ENCODE measurements around the gene GTF2B. TPM values are rescaled to one million over a fixed set of nuclear protein-coding genes. Genes with fewer than 3 reads are reported as not detected.
A peak's percentile ranks its signal among the peaks of the same experiment; 100 is the strongest.
"Not testable (repeated sequence)": the region's sequence is repeated elsewhere in the genome, so short reads cannot be mapped to it uniquely, and the experiment has no call there.

GTF2B gene
- total RNA-seq, 5 donors from 2014 or later (not counting 1 experiment from before 2014, with no cell fraction given), result 34.2 to 54.5 (median 38.7) TPM

DNA sequence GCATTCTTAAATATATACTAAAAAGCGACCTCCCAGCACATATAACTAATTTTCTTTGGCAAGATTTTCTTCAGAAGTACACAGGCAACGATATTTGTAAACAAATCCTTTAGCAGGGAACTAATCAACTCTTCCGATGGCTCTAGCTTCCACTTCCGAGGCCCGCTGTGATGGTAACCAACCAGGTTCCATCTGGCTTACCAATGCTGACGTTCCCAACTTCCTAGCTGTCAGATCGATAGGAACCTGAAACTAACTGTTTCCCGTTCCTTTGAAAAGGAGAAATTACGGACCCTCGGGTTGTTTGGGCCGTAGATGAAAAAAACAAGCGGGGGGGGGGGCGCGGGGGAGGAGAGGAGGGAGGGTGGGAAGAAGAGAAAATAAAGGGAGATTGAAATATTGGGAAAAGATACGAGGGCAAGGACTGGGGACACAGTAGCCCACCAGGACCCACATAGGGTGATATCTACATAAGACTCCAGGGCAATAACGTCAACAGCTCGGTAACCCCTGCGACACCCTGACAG, 513 bp downstream of the GTF2B start:
- Histone ChIP-seq H3K9me3 (no peaks in the 10 kb centered on the region), H3K27ac (ENCODE audit: low read length) (peak overlapping the region; percentile 86), H3K4me3 (ENCODE audit: control insufficient read depth in 1 of 2, extremely low read depth in 1 of 2, low read length in 1 of 2) (peak overlapping the region; percentile 94 to 100), H3K36me3 (ENCODE audit: control insufficient read depth in 2 of 2, extremely low read depth in 1 of 2, insufficient read depth in 1 of 2, low read length in 1 of 2) (peaks cover 0 to 15% of the 10 kb centered on the region in 2 donors), H3K27me3 (replicated peaks in 1 of 2; ENCODE audit: control insufficient read depth in 2 of 2, extremely low read depth in 1 of 2, insufficient read depth in 2 of 2, low read length in 1 of 2) (no peaks in the 10 kb centered on the region), H3K4me1 (ENCODE audit: control insufficient read depth in 1 of 2, extremely low read depth in 1 of 2, insufficient read depth in 2 of 2, low read length in 2 of 2) (peaks cover 14 to 22% of the 10 kb centered on the region in 2 experiments)
- H3K4me3 Mint-ChIP-seq, result peak overlapping the region; percentile 86 to 99 (median 97)
- 0% methylated on average over 8 of the region's 18 CpGs for WGBS (ENCODE audit: insufficient coverage)
- no peaks in the 10 kb centered on the region for H3K27me3 Mint-ChIP-seq
- peak overlapping the region; percentile 93 to 98 for H3K27ac Mint-ChIP-seq
- H3K4me1 Mint-ChIP-seq, result peaks cover 44 to 50% (median 49%) of the 10 kb centered on the region in 3 donors
- H3K9me3 Mint-ChIP-seq, result no peaks in the 10 kb centered on the region
- ChIA-PET CTCF (interaction anchor here in 1 of 2 donors (0.5 to 5.6 kb wide), 4 partner anchors 13 to 1977 kb away, joined by 3 to 59 read pairs (median 3); partner anchors contain the start of gene HS2ST1), POLR2A (interaction anchor here (0.5 to 2.1 kb wide), 16 partner anchors 10 to 1561 kb away, joined by 3 to 11 read pairs (median 6); partner anchors contain the start of genes GBP1 (in 1 of the 2), GBP3 (in 1 of the 2) and PKN2 (in 1 of the 2))
- peak in 14 of 35 experiments; percentile 5 to 61 (median 16) for DNase-seq
- ATAC-seq (replicated peaks in 1 of 4), result peak in 3 of 4 experiments; percentile 24 to 53 (median 48)
- peaks cover 9% of the 10 kb centered on the region for H3K36me3 Mint-ChIP-seq

DNA sequence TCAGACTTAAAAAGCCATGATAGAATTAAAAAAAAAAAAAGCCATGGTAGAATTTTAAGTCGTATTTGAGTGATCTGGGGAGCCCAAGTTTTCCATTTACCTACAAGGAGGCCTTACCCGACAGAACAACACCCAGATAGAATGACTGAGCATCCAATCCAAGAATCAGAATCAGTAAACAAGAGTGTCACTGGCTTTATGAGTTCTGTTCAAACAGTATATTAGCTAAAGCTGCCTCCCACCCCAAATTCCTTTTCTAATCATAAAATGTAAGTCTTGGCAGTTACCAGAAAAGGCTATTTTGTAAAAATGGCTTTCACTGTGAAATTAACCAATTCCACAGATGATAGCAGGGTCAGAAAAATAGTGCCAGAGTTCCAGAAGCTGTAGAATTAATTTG, 1.2 kb downstream of the GTF2B start:
- H3K4me1 Mint-ChIP-seq, result peaks cover 45 to 50% (median 50%) of the 10 kb centered on the region in 3 donors
- 17% methylated on average over 1 of the region's 2 CpGs for WGBS (ENCODE audit: insufficient coverage)
- Histone ChIP-seq H3K4me1 (ENCODE audit: control insufficient read depth in 1 of 2, extremely low read depth in 1 of 2, insufficient read depth in 2 of 2, low read length in 2 of 2) (peaks cover 14 to 22% of the 10 kb centered on the region in 2 experiments), H3K36me3 (ENCODE audit: control insufficient read depth in 2 of 2, extremely low read depth in 1 of 2, insufficient read depth in 1 of 2, low read length in 1 of 2) (peaks cover 0 to 19% of the 10 kb centered on the region in 2 donors), H3K27me3 (replicated peaks in 1 of 2; ENCODE audit: control insufficient read depth in 2 of 2, extremely low read depth in 1 of 2, insufficient read depth in 2 of 2, low read length in 1 of 2) (no peaks in the 10 kb centered on the region), H3K4me3 (ENCODE audit: control insufficient read depth in 1 of 2, extremely low read depth in 1 of 2, low read length in 1 of 2) (peak overlapping the region; percentile 94 to 100), H3K27ac (ENCODE audit: low read length) (peak overlapping the region; percentile 86), H3K9me3 (no peaks in the 10 kb centered on the region)
- DNase-seq (no peak), ATAC-seq (replicated peaks in 1 of 4) (no peak)
- ChIA-PET CTCF (interaction anchor here in 1 of 2 donors (5.6 kb wide), 1 partner anchor 12 kb away, joined by 59 read pairs; no protein-coding TSS in a partner anchor), POLR2A (interaction anchor here (0.6 to 2.1 kb wide), 5 partner anchors 12 to 230 kb away, joined by 3 to 10 read pairs (median 7); no protein-coding TSS in a partner anchor)
- H3K27me3 Mint-ChIP-seq, result no peaks in the 10 kb centered on the region
- peaks cover 9% of the 10 kb centered on the region for H3K36me3 Mint-ChIP-seq
- peak overlapping the region; percentile 86 to 99 (median 97) for H3K4me3 Mint-ChIP-seq
- H3K27ac Mint-ChIP-seq, result peak overlapping the region; percentile 93 to 98
- H3K9me3 Mint-ChIP-seq, result no peaks in the 10 kb centered on the region

DNA sequence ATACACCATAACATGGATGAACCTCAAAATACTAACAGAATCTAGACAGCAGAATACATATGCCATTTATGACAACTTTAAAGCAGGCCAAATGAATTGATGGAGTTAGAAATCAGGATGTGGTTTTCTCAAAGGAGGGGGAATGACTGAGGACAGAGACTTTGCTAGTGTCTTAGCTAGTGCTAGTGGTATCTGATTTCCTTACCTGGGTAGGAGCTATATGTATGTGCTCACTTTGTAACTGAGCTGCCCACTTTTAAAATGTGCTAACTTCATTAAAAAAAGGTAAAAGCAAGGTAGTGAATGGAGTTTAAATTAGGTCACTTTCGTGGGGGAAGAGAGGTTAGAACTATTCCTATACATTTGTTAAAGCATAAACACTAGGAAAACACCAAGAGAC, 2.6 kb downstream of the GTF2B start:
- DNase-seq (peak in 1 of 35 experiments; percentile 50), ATAC-seq (replicated peaks in 1 of 4) (peak; percentile 15 to 44 (median 36))
- POLR2A ChIA-PET, result interaction anchor here (0.6 to 1.2 kb wide), 7 partner anchors 9 to 1845 kb away, joined by 3 to 6 read pairs (median 4); no protein-coding TSS in a partner anchor
- peak overlapping the region; percentile 60 to 86 (median 62) for H3K4me3 Mint-ChIP-seq
- peaks cover 58 to 62% (median 58%) of the 10 kb centered on the region in 3 donors for H3K4me1 Mint-ChIP-seq
- peak overlapping the region; percentile 67 to 75 for H3K27ac Mint-ChIP-seq
- H3K36me3 ChIP-seq (ENCODE audit: control insufficient read depth in 2 of 2, extremely low read depth in 1 of 2, insufficient read depth in 1 of 2, low read length in 1 of 2), result peaks cover 0 to 31% of the 10 kb centered on the region in 2 donors
- no peaks in the 10 kb centered on the region for H3K9me3 ChIP-seq
- H3K27me3 Mint-ChIP-seq, result no peaks in the 10 kb centered on the region
- H3K4me3 ChIP-seq (ENCODE audit: control insufficient read depth in 1 of 2, extremely low read depth in 1 of 2, low read length in 1 of 2), result no peak overlapping the region
- H3K4me1 ChIP-seq (ENCODE audit: control insufficient read depth in 1 of 2, extremely low read depth in 1 of 2, insufficient read depth in 2 of 2, low read length in 2 of 2), result peaks cover 14 to 22% of the 10 kb centered on the region in 2 experiments
- peaks cover 13% of the 10 kb centered on the region for H3K36me3 Mint-ChIP-seq
- H3K9me3 Mint-ChIP-seq, result no peaks in the 10 kb centered on the region
- peak overlapping the region; percentile 21 for H3K27ac ChIP-seq (ENCODE audit: low read length)
- H3K27me3 ChIP-seq (replicated peaks in 1 of 2; ENCODE audit: control insufficient read depth in 2 of 2, extremely low read depth in 1 of 2, insufficient read depth in 2 of 2, low read length in 1 of 2), result no peaks in the 10 kb centered on the region
- CTCF ChIA-PET, result interaction anchor here (0.5 to 5.6 kb wide), 3 partner anchors 11 to 1125 kb away, joined by 3 to 59 read pairs (median 20); no protein-coding TSS in a partner anchor
- WGBS (ENCODE audit: insufficient coverage), result no CpG with 5 or more reads among the region's 1 CpG

DNA sequence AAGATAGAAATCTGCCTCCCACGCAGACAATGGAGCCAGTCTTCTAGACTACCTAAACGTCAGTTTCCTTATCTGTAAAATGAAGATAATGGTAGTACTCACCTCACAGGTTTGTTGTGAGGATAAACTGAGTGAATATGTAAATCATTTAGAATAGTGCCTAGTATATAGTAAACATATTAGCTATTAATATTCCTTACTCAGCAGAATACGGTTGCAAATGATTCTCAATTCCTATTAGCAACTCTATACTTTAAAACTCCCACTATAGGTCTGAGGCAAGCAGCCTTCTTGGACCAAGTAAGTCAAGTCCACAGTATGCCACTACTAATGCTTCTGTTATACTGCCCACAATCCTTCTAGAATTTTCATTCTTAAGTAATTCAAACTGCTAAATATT, 5.4 kb downstream of the GTF2B start:
- no peak overlapping the region for H3K27ac Mint-ChIP-seq
- H3K9me3 Mint-ChIP-seq, result no peaks in the 10 kb centered on the region
- no peak overlapping the region for H3K4me3 Mint-ChIP-seq
- no peaks in the 10 kb centered on the region for H3K27me3 Mint-ChIP-seq
- no peaks in the 10 kb centered on the region for H3K27me3 ChIP-seq (replicated peaks in 1 of 2; ENCODE audit: control insufficient read depth in 2 of 2, extremely low read depth in 1 of 2, insufficient read depth in 2 of 2, low read length in 1 of 2)
- peaks cover 0 to 47% of the 10 kb centered on the region in 2 donors for H3K36me3 ChIP-seq (ENCODE audit: control insufficient read depth in 2 of 2, extremely low read depth in 1 of 2, insufficient read depth in 1 of 2, low read length in 1 of 2)
- H3K4me1 Mint-ChIP-seq, result peaks cover 72 to 78% (median 77%) of the 10 kb centered on the region in 3 donors
- no peak overlapping the region for H3K27ac ChIP-seq (ENCODE audit: low read length)
- no CpG with 5 or more reads among the region's 3 CpGs for WGBS (ENCODE audit: insufficient coverage)
- CTCF ChIA-PET, result interaction anchor here in 1 of 2 donors (0.6 to 4.4 kb wide), 3 partner anchors 9 to 994 kb away, joined by 3 to 20 read pairs (median 4); no protein-coding TSS in a partner anchor
- ATAC-seq (replicated peaks in 1 of 4), result no peak
- no peaks in the 10 kb centered on the region for H3K9me3 ChIP-seq
- H3K4me1 ChIP-seq (ENCODE audit: control insufficient read depth in 1 of 2, extremely low read depth in 1 of 2, insufficient read depth in 2 of 2, low read length in 2 of 2), result peaks cover 19 to 23% of the 10 kb centered on the region in 2 experiments
- no peak for DNase-seq
- H3K4me3 ChIP-seq (ENCODE audit: control insufficient read depth in 1 of 2, extremely low read depth in 1 of 2, low read length in 1 of 2), result no peak overlapping the region
- H3K36me3 Mint-ChIP-seq, result peaks cover 29% of the 10 kb centered on the region
- POLR2A ChIA-PET, result interaction anchor here in 1 of 2 donors (0.6 kb wide), 1 partner anchor 8 kb away, joined by 3 read pairs; no protein-coding TSS in a partner anchor

DNA sequence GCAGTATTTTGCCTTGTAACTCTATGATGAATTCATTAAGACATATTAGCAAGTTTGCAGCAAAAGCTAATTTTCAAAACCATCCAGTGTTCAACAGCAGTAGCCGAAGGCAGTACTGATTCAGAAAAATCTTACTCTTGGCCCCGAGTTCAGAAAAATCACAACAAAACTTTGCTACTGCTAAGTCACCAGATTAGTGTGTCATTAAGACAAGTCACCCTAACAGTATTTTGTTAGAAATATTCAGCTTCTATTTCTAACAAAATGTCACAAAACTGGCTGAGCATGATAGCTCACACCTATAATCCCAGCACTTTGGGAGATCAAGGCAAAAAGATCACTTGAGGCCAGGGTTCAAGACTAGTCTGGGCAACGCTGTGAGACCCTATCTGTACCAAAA, 8.2 kb downstream of the GTF2B start:
- Histone ChIP-seq H3K27ac (ENCODE audit: low read length) (no peak overlapping the region), H3K4me1 (ENCODE audit: control insufficient read depth in 1 of 2, extremely low read depth in 1 of 2, insufficient read depth in 2 of 2, low read length in 2 of 2) (peaks cover 2 to 12% of the 10 kb centered on the region in 2 experiments), H3K9me3 (no peaks in the 10 kb centered on the region), H3K36me3 (ENCODE audit: control insufficient read depth in 2 of 2, extremely low read depth in 1 of 2, insufficient read depth in 1 of 2, low read length in 1 of 2) (peaks cover 0 to 59% of the 10 kb centered on the region in 2 donors), H3K27me3 (replicated peaks in 1 of 2; ENCODE audit: control insufficient read depth in 2 of 2, extremely low read depth in 1 of 2, insufficient read depth in 2 of 2, low read length in 1 of 2) (no peaks in the 10 kb centered on the region), H3K4me3 (ENCODE audit: control insufficient read depth in 1 of 2, extremely low read depth in 1 of 2, low read length in 1 of 2) (no peak overlapping the region)
- Mint-ChIP-seq H3K4me1 (peaks cover 56 to 66% (median 57%) of the 10 kb centered on the region in 3 donors), H3K4me3 (peak overlapping the region in 1 of 3 donors; percentile 10), H3K27ac (peak overlapping the region in 1 of 2 donors; percentile 50), H3K36me3 (peaks cover 29% of the 10 kb centered on the region), H3K9me3 (no peaks in the 10 kb centered on the region), H3K27me3 (no peaks in the 10 kb centered on the region)
- DNase-seq (no peak), ATAC-seq (replicated peaks in 1 of 4) (no peak)
- 89% methylated on average over 1 of the region's 3 CpGs for WGBS (ENCODE audit: insufficient coverage)
- ChIA-PET CTCF (interaction anchor here in 1 of 2 donors (0.6 kb wide), 1 partner anchor 27 kb away, joined by 11 read pairs; no protein-coding TSS in a partner anchor), POLR2A (interaction anchor here in 1 of 2 donors (0.6 to 0.9 kb wide), 2 partner anchors 24 to 710 kb away, joined by 4 to 6 read pairs; no protein-coding TSS in a partner anchor)

DNA sequence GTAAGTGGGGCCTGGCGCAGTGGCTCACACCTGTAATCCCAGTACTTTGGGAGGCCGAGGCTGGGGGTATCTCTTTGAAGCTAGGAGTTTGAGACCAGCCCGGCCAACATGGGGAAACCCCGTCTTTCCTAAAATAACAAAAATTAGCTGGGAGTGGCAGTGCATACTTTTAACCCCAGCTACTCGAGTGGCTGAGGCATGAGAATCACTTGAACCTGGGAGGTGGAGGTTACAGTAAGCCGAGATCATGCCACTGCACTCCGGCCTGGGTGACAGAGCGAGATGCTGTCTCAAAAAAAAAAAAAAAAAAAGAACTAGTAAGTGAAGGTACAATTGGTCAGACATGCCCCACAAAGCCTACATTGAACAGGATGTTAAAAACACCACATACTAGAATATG, 10.7 kb downstream of the GTF2B start:
- H3K36me3 ChIP-seq (ENCODE audit: control insufficient read depth in 2 of 2, extremely low read depth in 1 of 2, insufficient read depth in 1 of 2, low read length in 1 of 2), result peaks cover 0 to 43% of the 10 kb centered on the region in 2 donors
- peak overlapping the region in 1 of 2 donors; percentile 0 for H3K27ac Mint-ChIP-seq
- H3K36me3 Mint-ChIP-seq, result peaks cover 20% of the 10 kb centered on the region
- H3K4me3 ChIP-seq (ENCODE audit: control insufficient read depth in 1 of 2, extremely low read depth in 1 of 2, low read length in 1 of 2); H3K27me3 Mint-ChIP-seq; H3K9me3 Mint-ChIP-seq; H3K4me3 Mint-ChIP-seq; H3K27ac ChIP-seq (ENCODE audit: low read length); H3K9me3 ChIP-seq; ATAC-seq (replicated peaks in 1 of 4); DNase-seq; H3K27me3 ChIP-seq (replicated peaks in 1 of 2; ENCODE audit: control insufficient read depth in 2 of 2, extremely low read depth in 1 of 2, insufficient read depth in 2 of 2, low read length in 1 of 2): not testable (repeated sequence)
- ChIA-PET POLR2A (interaction anchor here (0.6 to 1.4 kb wide), 5 partner anchors 8 to 1132 kb away, joined by 3 to 8 read pairs (median 4); partner anchors contain the start of gene GTF2B (in 1 of the 2)), CTCF (interaction anchor here (0.6 to 6.4 kb wide), 5 partner anchors 9 to 1940 kb away, joined by 3 to 59 read pairs (median 6); partner anchors contain the start of gene GTF2B (in 1 of the 2))
- peaks cover 53 to 65% (median 56%) of the 10 kb centered on the region in 3 donors for H3K4me1 Mint-ChIP-seq
- H3K4me1 ChIP-seq (ENCODE audit: control insufficient read depth in 1 of 2, extremely low read depth in 1 of 2, insufficient read depth in 2 of 2, low read length in 2 of 2), result peaks cover 2 to 21% of the 10 kb centered on the region in 2 experiments
- no CpG with 5 or more reads among the region's 8 CpGs for WGBS (ENCODE audit: insufficient coverage)
